MM.1S (cell line): Measurements from ENCODE around the gene RNF187.

Source experiments
- CTCF ChIP-seq: fragments of 300-600 bp; sonication (generic); IDR thresholded peaks from 2 replicates; pipeline ENCODE4 v1.5.1; 2016; ENCODE audit warnings: antibody characterized with exemption, low read length, mixed read lengths
- EZH2 ChIP-seq: fragments of 300-600 bp; sonication (generic); optimal IDR thresholded peaks from 2 replicates; pipeline ENCODE3; 2017; ENCODE audit warnings: low read depth, mild to moderate bottlenecking, antibody characterized with exemption, low read length, mixed read lengths
- EZH2phosphoT487 ChIP-seq: fragments of 300-600 bp; sonication (generic); IDR thresholded peaks from 2 replicates; pipeline ENCODE4 v1.6.1; 2018; ENCODE audit warnings: antibody characterized with exemption, low read length

GRCh38 chr1:228528612-228529011 lies 41.4 kb downstream of the RNF187 start:
- TF ChIP-seq CTCF (no peak), EZH2 (no peak), EZH2phosphoT487 (no peak)
